Chondrocyte (in vitro differentiated cells): ENCODE measurements around the gene GNPAT. TPM values are rescaled to one million over a fixed set of nuclear protein-coding genes. Genes with fewer than 3 reads are reported as not detected.

Experiments used
- DNase-seq: peaks from one replicate; pipeline ENCODE4 v3.0.0; 2021; ENCODE audit warnings: mixed read lengths, low spot score
- H3K27ac Mint-ChIP-seq: one replicate; pipeline ENCODE4 v1.8.0; 2021; ENCODE audit warnings: mild to moderate bottlenecking, moderate library complexity, mixed read lengths; ENCODE audit not compliant: unreplicated experiment
- H3K27me3 Mint-ChIP-seq: 2 replicates; pipeline ENCODE4 v1.8.0; 2021; ENCODE audit warnings: low read depth, mixed read lengths
- H3K36me3 Mint-ChIP-seq: 2 replicates; pipeline ENCODE4 v1.8.0; 2021; ENCODE audit warnings: low read depth, mixed read lengths
- H3K4me1 Mint-ChIP-seq: 2 replicates; pipeline ENCODE4 v1.8.0; 2021; ENCODE audit warnings: low read depth, mild to moderate bottlenecking, mixed read lengths
- H3K4me3 Mint-ChIP-seq: one replicate; pipeline ENCODE4 v1.8.0; 2021; ENCODE audit warnings: mild to moderate bottlenecking, moderate library complexity, mixed read lengths; ENCODE audit not compliant: unreplicated experiment
- H3K9me3 Mint-ChIP-seq: 2 replicates; pipeline ENCODE4 v1.8.0; 2021; ENCODE audit warnings: low read depth, mixed read lengths
- CTCF ChIP-seq: fragments of 200-600 bp; sonication (generic); IDR thresholded peaks from 2 replicates; pipeline ENCODE4 v1.5.0; 2021; ENCODE audit warnings: antibody characterized with exemption, mild to moderate bottlenecking, moderate library complexity
- total RNA-seq: library from RNA; stranded (reverse); gene quantifications from 3 replicates; pipeline ENCODE4 v1.2.1, GENCODE V29; 2021

GNPAT gene
- total RNA-seq, 1 donor from 2014 or later = 37.9 TPM

- no peak for DNase-seq
- H3K27me3 Mint-ChIP-seq = no peaks in the 10 kb centered on the region
- H3K36me3 Mint-ChIP-seq = peaks cover 11% of the 10 kb centered on the region
- H3K9me3 Mint-ChIP-seq = no peaks in the 10 kb centered on the region
- TF ChIP-seq CTCF = no peak
- H3K4me1 Mint-ChIP-seq = no peaks in the 10 kb centered on the region
- H3K4me3 Mint-ChIP-seq = no peak overlapping the region
- no peak overlapping the region for H3K27ac Mint-ChIP-seq
Measured at GRCh38 chr1:231232870-231233734, 7.9 kb upstream of the GNPAT start.

- no peak for DNase-seq
- Mint-ChIP-seq H3K9me3 (no peaks in the 10 kb centered on the region), H3K27me3 (no peaks in the 10 kb centered on the region), H3K36me3 (peaks cover 16% of the 10 kb centered on the region), H3K27ac (no peak overlapping the region), H3K4me3 (no peak overlapping the region), H3K4me1 (no peaks in the 10 kb centered on the region)
- TF ChIP-seq CTCF = no peak
Measured at GRCh38 chr1:231233735-231234417, 7.1 kb upstream of the GNPAT start.

- no peak for TF ChIP-seq CTCF
- Mint-ChIP-seq H3K4me3 (no peak overlapping the region), H3K4me1 (peaks cover under 1% of the 10 kb centered on the region), H3K9me3 (no peaks in the 10 kb centered on the region), H3K27ac (no peak overlapping the region), H3K36me3 (peaks cover 18% of the 10 kb centered on the region), H3K27me3 (no peaks in the 10 kb centered on the region)
- DNase-seq = no peak
Measured at GRCh38 chr1:231234506-231234905, 6.5 kb upstream of the GNPAT start.

- Mint-ChIP-seq H3K4me1 (peaks cover 12% of the 10 kb centered on the region), H3K27ac (no peak overlapping the region), H3K36me3 (peaks cover 18% of the 10 kb centered on the region)
Measured at GRCh38 chr1:231235526-231236207, 5.3 kb upstream of the GNPAT start.

More at GRCh38 chr1:231235526-231236207, 5.3 kb upstream of the GNPAT start:
- no peaks in the 10 kb centered on the region for H3K27me3 Mint-ChIP-seq
- TF ChIP-seq CTCF = no peak
- DNase-seq = no peak
- H3K4me3 Mint-ChIP-seq = no peak overlapping the region
- no peaks in the 10 kb centered on the region for H3K9me3 Mint-ChIP-seq
